D721Med (cell line): ENCODE results near the gene TNRC6B.

Experiments used
- DNase-seq: peaks from one replicate; pipeline ENCODE4 v3.0.0; 2011; ENCODE audit warnings: low spot score; ENCODE audit not compliant: insufficient read length
- FAIRE-seq: peaks from 2 replicates; lab custom pipeline; 2011; peaks lifted over from hg19 to GRCh38; lab: Jason Lieb, UNC
- TF ChIP-seq, protein P1 (sequence below): IDR thresholded peaks from 2 replicates; pipeline ENCODE4 v1.5.1; 2012; ENCODE audit warnings: mild to moderate bottlenecking, control low read depth; ENCODE audit not compliant: insufficient read depth; ENCODE audit errors: missing control alignments

Gene TNRC6B

DNA sequence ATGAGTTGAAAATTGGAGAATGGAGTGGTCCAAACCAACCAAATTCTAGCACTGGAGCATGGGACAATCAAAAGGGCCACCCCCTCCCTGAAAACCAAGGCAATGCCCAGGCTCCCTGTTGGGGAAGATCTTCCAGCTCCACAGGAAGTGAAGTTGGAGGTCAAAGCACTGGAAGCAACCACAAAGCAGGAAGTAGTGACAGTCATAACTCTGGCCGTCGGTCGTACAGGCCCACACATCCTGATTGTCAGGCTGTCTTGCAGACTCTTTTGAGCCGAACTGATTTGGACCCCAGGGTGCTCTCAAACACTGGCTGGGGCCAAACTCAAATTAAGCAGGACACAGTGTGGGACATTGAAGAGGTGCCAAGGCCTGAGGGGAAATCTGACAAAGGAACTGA is 88.1 kb downstream of the TNRC6B start:
- DNase-seq: no peak
- FAIRE-seq: no peak
- TF ChIP-seq, protein P1, sequence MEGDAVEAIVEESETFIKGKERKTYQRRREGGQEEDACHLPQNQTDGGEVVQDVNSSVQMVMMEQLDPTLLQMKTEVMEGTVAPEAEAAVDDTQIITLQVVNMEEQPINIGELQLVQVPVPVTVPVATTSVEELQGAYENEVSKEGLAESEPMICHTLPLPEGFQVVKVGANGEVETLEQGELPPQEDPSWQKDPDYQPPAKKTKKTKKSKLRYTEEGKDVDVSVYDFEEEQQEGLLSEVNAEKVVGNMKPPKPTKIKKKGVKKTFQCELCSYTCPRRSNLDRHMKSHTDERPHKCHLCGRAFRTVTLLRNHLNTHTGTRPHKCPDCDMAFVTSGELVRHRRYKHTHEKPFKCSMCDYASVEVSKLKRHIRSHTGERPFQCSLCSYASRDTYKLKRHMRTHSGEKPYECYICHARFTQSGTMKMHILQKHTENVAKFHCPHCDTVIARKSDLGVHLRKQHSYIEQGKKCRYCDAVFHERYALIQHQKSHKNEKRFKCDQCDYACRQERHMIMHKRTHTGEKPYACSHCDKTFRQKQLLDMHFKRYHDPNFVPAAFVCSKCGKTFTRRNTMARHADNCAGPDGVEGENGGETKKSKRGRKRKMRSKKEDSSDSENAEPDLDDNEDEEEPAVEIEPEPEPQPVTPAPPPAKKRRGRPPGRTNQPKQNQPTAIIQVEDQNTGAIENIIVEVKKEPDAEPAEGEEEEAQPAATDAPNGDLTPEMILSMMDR: no peak

DNA sequence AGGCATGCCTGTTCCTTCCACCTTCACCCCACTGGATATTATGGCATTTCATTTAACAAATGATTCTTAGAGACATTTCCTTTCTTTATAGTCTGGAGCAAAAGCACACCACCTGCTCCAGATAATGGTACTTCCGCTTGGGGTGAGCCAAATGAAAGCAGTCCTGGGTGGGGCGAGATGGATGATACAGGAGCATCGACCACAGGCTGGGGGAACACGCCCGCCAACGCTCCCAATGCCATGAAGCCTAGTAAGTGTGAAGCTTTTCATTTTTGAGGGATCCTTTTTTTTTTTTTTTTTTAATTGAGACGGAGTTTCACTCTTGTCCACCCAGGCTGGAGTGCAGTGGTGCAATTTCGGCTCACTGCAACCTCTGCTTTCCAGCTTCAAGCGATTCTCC is 92.3 kb downstream of the TNRC6B start:
- TF ChIP-seq, protein P1: no peak
- DNase-seq (no peak), FAIRE-seq (no peak)

- no peak for DNase-seq
- FAIRE-seq: no peak
- TF ChIP-seq, protein P1: no peak
These were observed 93.1 kb downstream of the TNRC6B start for GRCh38 chr22:40270748-40271373.

DNA sequence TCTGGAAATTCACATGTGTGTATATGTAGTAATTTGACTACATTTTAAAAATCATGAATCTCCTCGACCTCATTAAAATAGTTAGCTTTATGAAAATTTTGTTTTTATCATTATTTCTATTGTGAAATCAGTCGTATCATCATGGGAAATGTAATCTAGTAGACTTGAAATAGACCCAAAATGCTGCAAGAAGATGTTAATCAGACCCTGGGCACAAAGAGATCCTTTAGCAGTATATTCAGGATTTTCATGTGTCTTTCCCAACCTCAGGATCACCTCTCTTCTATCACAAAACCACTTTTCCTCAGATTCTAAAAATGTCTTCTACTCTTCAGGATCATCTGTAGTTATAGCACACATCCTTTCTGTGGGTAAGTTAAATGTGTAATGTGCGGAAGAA is 93.7 kb downstream of the TNRC6B start:
- no peak for FAIRE-seq
- DNase-seq: no peak
- TF ChIP-seq, protein P1: no peak

- DNase-seq (no peak), FAIRE-seq (no peak)
- TF ChIP-seq, protein P1: no peak
These were observed 95.6 kb downstream of the TNRC6B start for GRCh38 chr22:40273319-40273718.

GRCh38 chr22:40276996-40277823 is 99.5 kb downstream of the TNRC6B start:
- DNase-seq (no peak), FAIRE-seq (no peak)
- TF ChIP-seq, protein P1: no peak

DNA sequence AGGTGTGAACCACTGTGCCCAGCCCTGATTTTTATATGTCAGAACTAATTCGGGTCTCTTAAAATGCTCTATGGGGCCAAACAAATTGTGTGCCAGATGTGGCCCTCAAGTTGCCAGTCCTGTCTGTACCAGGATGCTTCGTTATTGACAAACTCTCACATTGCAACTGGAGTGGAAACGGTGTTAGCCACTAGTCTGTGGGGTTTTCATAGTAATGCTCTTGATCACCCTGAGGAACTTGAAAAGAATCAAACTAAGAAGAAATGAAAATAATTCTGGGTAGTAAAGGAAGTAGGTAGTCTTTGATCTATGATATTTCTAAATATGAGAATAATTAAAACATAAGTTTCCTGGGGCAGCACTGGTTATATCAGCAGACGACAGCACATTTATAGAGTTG is 101.3 kb downstream of the TNRC6B start:
- TF ChIP-seq, protein P1: no peak
- DNase-seq (no peak), FAIRE-seq (no peak)
